Measurements from ENCODE around the gene NAT8.
"Not testable (repeated sequence)": the region's sequence is repeated elsewhere in the genome, so short reads cannot be mapped to it uniquely, and the experiment has no call there.

NAT8 gene

DNA sequence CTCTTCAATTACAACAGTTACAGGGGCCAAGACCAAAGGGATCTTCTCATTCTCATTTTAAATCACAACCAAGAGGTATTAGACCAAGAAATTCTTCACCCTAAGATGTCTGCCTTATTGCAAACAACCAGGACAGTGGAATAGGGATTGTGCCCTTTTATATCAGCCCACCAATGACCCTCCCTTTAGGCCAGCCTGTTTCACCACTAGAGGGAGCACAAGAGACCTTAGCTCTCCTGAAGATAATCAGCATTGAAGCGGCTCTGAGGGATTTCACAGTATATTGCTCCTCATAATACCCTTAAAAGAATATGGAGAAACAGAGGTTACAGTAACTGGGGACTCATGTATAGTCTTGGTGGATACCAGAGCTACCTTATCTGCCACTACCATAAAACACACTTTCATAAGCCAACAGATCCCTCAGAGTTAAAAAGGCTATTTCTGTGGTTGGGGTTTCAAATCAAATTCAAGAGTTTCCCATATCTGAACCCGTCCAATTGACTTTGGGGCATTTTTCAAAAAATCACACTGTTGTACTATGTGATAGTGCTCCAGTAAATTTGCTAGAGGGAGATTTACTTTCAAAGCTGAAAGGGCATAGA is 11.5 kb downstream of the NAT8 start:
- DNase-seq, result not testable (repeated sequence)

GRCh38 chr2:73628493-73628892 is 13.7 kb downstream of the NAT8 start:
- DNase-seq, result not testable (repeated sequence)

GRCh38 chr2:73626237-73626636 is 16.0 kb downstream of the NAT8 start:
- not testable (repeated sequence) for DNase-seq

DNA sequence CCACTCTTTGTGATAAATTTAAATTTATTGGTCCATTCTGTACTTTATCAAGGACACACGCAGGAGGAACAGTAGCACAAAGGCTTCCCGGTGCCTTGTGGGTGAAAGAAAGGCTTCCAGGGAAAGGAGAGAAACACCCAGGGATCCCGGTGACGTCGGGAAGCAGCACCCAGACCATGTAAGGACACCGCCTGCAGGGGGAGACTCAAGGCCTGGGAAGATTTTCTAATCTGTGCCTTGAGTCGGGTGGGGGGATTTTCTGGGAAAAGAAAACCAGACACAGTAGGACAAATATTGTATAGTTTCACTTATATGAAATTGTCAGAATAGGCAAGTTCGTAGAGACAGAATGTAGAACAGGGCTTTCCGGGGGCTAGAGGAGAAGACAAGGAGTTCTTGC is 17.6 kb downstream of the NAT8 start:
- not testable (repeated sequence) for DNase-seq

DNA sequence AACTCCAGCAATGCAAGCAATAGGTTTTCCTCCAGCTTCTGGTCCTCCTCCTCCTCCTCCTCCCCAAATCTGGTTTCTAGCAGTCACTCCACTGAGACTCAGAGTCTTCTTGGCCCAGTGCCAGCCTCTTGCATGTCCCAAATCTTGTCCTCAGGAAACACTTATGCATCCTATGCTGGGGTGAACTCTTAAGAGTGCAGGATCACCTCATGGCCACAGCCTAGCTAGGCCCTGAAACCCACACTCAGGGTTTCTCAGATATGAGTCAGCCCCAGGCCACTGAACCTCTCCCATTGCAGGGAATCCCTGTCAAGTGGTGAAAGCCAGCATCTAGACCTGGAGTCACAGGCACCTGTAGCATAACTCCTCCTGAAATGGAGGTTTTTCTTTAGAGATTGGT is 18.2 kb downstream of the NAT8 start:
- not testable (repeated sequence) for DNase-seq

- DNase-seq, result not testable (repeated sequence)
These were observed 22.3 kb downstream of the NAT8 start for GRCh38 chr2:73619925-73620324.

- no peak for DNase-seq
These were observed 27.2 kb downstream of the NAT8 start for GRCh38 chr2:73614997-73615396.

DNA sequence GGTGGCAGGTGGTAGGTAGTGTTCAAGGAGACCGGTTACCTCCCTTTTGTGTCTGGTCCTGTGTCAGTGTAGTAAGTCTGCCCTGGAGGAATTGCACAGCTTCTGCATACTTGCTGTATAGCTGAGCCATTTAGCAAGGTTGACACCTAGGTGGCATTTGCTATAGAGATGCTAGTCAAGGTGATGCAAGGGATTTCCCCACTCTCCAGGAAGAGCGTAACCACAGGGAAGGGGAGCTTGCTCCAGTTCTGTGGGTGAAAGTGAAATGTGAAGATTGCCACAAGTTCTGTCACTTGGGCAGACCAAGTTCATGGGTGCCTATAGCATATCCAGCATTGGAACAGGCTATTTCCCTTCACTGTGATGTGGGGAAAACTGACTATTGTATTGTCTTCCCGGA is 28.1 kb downstream of the NAT8 start:
- no peak for DNase-seq

GRCh38 chr2:73611867-73612266 is 30.4 kb downstream of the NAT8 start:
- no peak for DNase-seq

DNA sequence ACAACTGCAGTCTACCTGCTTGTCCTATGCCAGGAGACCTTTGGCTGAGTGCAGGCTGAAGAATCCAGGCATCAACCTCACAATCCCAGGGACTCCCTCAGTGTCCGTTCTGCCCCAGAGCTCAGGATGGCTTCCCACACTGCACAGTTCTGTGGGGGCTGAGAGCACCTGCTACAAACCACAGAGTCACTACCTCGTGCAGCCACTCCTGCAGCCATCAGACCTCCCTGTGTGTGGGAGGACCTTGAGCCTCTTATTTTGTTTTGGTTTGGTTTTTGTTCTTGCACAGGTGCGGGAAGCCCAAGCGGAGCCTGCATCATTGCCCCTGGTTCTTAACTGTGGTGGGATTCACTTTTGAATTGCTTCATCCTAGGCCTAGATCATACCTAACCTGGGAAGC is 31.0 kb downstream of the NAT8 start:
- no peak for DNase-seq

GRCh38 chr2:73610111-73610510 is 32.1 kb downstream of the NAT8 start:
- DNase-seq, result no peak

GRCh38 chr2:73604589-73604988 is 37.6 kb downstream of the NAT8 start:
- not testable (repeated sequence) for DNase-seq

GRCh38 chr2:73603099-73603588 is 39.1 kb downstream of the NAT8 start:
- DNase-seq, result not testable (repeated sequence)

DNA sequence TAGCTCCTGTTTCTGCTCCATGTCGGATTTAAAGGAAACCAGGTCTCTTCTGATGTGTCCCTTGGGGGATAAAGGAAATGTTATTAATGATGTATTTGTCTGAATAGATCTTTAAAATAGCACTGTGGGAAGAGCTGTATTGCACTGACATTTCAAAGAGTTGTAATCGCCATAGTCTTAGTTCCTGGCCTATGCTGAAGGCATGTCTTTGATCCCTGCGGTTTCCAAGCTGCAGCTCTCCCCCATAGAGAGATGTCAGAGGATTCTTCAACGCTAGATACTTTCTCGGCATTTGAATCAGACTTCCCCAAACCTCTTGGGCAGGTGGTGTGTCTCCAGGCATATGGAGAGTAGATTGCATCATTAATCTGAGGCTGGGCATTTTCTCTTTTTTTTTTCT is 40.4 kb downstream of the NAT8 start:
- DNase-seq, result no peak

DNA sequence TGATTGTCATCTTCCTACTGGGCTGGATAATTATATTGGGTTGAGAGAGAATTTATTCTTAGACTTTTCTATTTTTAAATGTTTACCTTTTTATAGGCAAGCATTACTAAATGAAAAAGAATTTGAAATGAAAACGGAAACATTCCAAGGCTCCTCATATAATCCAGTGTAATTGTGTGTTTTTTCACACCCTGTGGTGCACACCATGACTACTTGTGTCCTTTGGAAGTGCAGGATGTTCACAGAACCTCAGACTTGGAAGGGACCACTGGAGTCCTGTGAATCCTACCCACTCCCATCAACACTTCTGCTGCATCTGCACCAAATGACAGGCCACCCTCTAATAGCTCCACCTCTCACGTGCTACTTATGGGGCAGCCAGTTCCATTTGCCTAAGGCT is 48.0 kb downstream of the NAT8 start:
- DNase-seq, result no peak

DNA sequence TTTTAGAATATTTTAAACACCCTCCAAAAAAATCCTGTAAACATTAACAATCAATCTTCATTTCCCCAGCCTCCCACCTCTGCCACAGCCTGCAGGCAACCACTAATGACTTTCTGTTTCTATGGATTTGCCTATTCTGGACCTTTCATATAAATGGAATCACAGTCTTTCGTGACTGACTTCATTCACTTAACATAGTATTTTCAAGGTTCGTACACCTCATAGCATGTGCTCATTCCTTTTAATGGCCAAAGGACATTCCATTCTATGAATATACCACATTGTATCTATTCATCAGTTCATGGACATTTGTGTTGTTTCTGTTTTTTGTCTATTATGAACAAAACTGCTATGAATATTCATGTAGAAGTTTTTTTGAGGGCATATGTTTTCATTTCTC is 48.5 kb downstream of the NAT8 start:
- DNase-seq, result no peak
